ENCODE results near the gene TMEM185B. TPM values are rescaled to one million over a fixed set of nuclear protein-coding genes. Genes with fewer than 3 reads are reported as not detected.

TMEM185B gene
- total and polyA plus RNA-seq, 4 experiments from 2014 or later = 17.5 to 24.9 (median 20.6) TPM

DNA sequence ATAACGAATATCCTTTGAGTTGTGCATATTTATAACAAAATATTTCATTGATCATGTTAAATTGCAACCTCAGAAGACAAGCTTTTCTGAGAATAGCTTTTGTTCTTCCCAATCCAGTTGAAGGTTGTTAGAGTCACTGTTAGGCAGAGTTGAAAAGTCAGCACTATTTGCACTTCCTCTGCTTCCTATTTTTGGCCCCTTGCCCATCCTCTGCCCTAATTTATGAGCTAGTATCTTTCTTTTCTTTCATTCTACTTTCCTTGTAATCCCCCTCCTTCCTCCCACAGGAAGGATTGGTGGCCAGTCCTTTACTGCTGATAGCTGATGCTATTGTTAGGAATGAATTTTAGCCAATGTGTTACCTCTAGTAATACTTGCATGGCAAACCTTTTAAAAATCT is 34.3 kb upstream of the TMEM185B start:
- ChIA-PET CTCF (ENCODE audit: partially characterized antibody) (interaction anchor here (0.8 to 1.4 kb wide), 6 partner anchors 8 to 83 kb away, joined by 3 to 5 read pairs (median 4); no protein-coding TSS in a partner anchor), POLR2A (ENCODE audit: partially characterized antibody) (interaction anchor here (1.0 kb wide), 1 partner anchor 81 kb away, joined by 3 read pairs; no protein-coding TSS in a partner anchor)
- Mint-ChIP-seq H3K4me1 (peaks cover 38 to 53% (median 50%) of the 10 kb centered on the region in 4 donors), H3K27me3 (no peaks in the 10 kb centered on the region), H3K27ac (peak overlapping the region in 3 of 7 donors; percentile 25 to 92 (median 32)), H3K36me3 (peaks cover 13 to 20% of the 10 kb centered on the region in 2 donors), H3K4me3 (peak overlapping the region in 3 of 8 donors; percentile 17 to 57 (median 22)), H3K9me3 (peaks cover 0 to 12% (median 5%) of the 10 kb centered on the region in 8 donors)
- Histone ChIP-seq H3K27ac (ENCODE audit: low read depth, low read length) (no peak overlapping the region), H3K9me3 (ENCODE audit: control insufficient read depth in 1 of 2, low read length in 2 of 2) (no peaks in the 10 kb centered on the region), H3K36me3 (ENCODE audit: insufficient read depth, low read length) (no peaks in the 10 kb centered on the region), H3K4me1 (ENCODE audit: insufficient read depth, low read length) (peaks cover 65% of the 10 kb centered on the region), H3K4me3 (ENCODE audit: low read length in 2 of 2) (no peak overlapping the region), H3K27me3 (ENCODE audit: insufficient read depth, low read length) (no peaks in the 10 kb centered on the region)
- intact Hi-C loops (cut with micrococcal nuclease) = loop anchor here (10.0 kb wide), 1 partner anchor 243 kb away; the partner anchor contains the start of gene EPB41L5
- peak in 1 of 5 donors; percentile 5 for DNase-seq

DNA sequence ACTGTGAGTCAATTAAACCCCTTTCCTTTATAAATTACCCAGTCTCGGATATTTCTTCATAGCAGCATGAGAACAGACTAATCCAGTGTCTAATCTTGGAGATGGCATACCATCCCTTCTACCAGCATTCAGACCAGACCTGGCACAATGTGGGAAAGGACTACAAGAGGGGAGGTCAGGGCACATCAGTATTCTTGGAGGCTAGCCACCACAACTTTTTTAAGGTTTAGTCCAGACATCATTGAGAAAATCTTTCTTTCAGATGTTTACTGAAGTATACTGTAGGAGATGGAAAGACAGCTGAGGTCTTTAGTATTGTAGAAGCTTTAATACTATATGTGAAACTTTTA is 33.4 kb upstream of the TMEM185B start:
- H3K4me1 Mint-ChIP-seq = peaks cover 44 to 62% (median 56%) of the 10 kb centered on the region in 4 donors
- Histone ChIP-seq H3K27me3 (ENCODE audit: insufficient read depth, low read length) (no peaks in the 10 kb centered on the region), H3K4me1 (ENCODE audit: insufficient read depth, low read length) (peaks cover 62% of the 10 kb centered on the region), H3K27ac (ENCODE audit: low read depth, low read length) (no peak overlapping the region), H3K4me3 (ENCODE audit: low read length in 2 of 2) (no peak overlapping the region), H3K9me3 (ENCODE audit: control insufficient read depth in 1 of 2, low read length in 2 of 2) (no peaks in the 10 kb centered on the region), H3K36me3 (ENCODE audit: insufficient read depth, low read length) (no peaks in the 10 kb centered on the region)
- DNase-seq = no peak
- peaks cover 0 to 12% (median 5%) of the 10 kb centered on the region in 8 donors for H3K9me3 Mint-ChIP-seq
- peaks cover 0 to 1% of the 10 kb centered on the region in 2 donors for H3K27me3 Mint-ChIP-seq
- intact Hi-C loops (cut with micrococcal nuclease) = loop anchor here (10.0 kb wide), 1 partner anchor 242 kb away; the partner anchor contains the start of gene EPB41L5
- peak overlapping the region in 1 of 8 donors; percentile 11 for H3K4me3 Mint-ChIP-seq
- ChIA-PET POLR2A (ENCODE audit: partially characterized antibody) (interaction anchor here (1.0 kb wide), 1 partner anchor 80 kb away, joined by 3 read pairs; no protein-coding TSS in a partner anchor), CTCF (ENCODE audit: partially characterized antibody) (interaction anchor here (0.9 to 1.4 kb wide), 4 partner anchors 7 to 57 kb away, joined by 3 to 5 read pairs (median 4); no protein-coding TSS in a partner anchor)
- H3K36me3 Mint-ChIP-seq = peaks cover 20% of the 10 kb centered on the region in 2 donors
- H3K27ac Mint-ChIP-seq = no peak overlapping the region

GRCh38 chr2:120255986-120256650 is 32.9 kb upstream of the TMEM185B start:
- Histone ChIP-seq H3K4me1 (ENCODE audit: insufficient read depth, low read length) (peaks cover 57% of the 10 kb centered on the region), H3K9me3 (ENCODE audit: control insufficient read depth in 1 of 2, low read length in 2 of 2) (no peaks in the 10 kb centered on the region), H3K27ac (ENCODE audit: low read depth, low read length) (no peak overlapping the region), H3K36me3 (ENCODE audit: insufficient read depth, low read length) (no peaks in the 10 kb centered on the region), H3K27me3 (ENCODE audit: insufficient read depth, low read length) (no peaks in the 10 kb centered on the region), H3K4me3 (ENCODE audit: low read length in 2 of 2) (no peak overlapping the region)
- intact Hi-C loops (cut with micrococcal nuclease) = loop anchor here (10.0 kb wide), 1 partner anchor 241 kb away; the partner anchor contains the start of gene EPB41L5
- Mint-ChIP-seq H3K4me1 (peaks cover 45 to 63% (median 57%) of the 10 kb centered on the region in 4 donors), H3K27me3 (peaks cover 0 to 1% of the 10 kb centered on the region in 2 donors), H3K4me3 (peak overlapping the region in 2 of 8 donors; percentile 12 to 22), H3K36me3 (peaks cover 20% of the 10 kb centered on the region in 2 donors), H3K27ac (peak overlapping the region in 2 of 7 donors; percentile 13 to 17), H3K9me3 (peaks cover 0 to 12% (median 5%) of the 10 kb centered on the region in 8 donors)
- POLR2A ChIA-PET (ENCODE audit: partially characterized antibody) = interaction anchor here (1.4 kb wide), 1 partner anchor 23 kb away, joined by 5 read pairs; no protein-coding TSS in a partner anchor
- CTCF ChIA-PET (ENCODE audit: partially characterized antibody) = interaction anchor here (0.9 to 1.3 kb wide), 4 partner anchors 7 to 79 kb away, joined by 3 to 4 read pairs (median 3); partner anchors contain the start of gene TMEM185B
- no peak for DNase-seq

DNA sequence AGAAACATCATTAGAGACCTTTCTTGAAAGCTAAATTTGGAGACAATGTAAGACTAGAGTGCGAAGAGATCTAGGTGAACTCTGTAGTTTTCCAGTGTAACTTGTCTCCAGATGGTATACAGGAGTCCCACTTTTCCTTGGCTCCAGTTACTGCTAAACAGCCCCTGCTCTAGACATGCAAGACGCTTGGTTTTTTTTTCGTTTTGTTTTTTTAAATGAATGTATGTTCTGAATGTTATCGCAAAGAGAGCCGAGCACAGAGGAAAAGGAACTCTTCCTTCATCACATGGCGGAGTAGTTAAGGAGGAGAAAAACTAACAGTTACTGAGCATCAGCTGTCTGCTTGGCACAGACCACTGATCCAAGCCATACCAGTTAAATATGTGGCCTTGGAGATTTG is 31.9 kb upstream of the TMEM185B start:
- Histone ChIP-seq H3K27me3 (ENCODE audit: insufficient read depth, low read length) (no peaks in the 10 kb centered on the region), H3K4me3 (ENCODE audit: low read length in 2 of 2) (no peak overlapping the region), H3K9me3 (ENCODE audit: control insufficient read depth in 1 of 2, low read length in 2 of 2) (no peaks in the 10 kb centered on the region), H3K27ac (ENCODE audit: low read depth, low read length) (no peak overlapping the region), H3K36me3 (ENCODE audit: insufficient read depth, low read length) (no peaks in the 10 kb centered on the region), H3K4me1 (ENCODE audit: insufficient read depth, low read length) (peaks cover 51% of the 10 kb centered on the region)
- ChIA-PET CTCF (ENCODE audit: partially characterized antibody) (interaction anchor here (0.9 to 1.3 kb wide), 4 partner anchors 9 to 32 kb away, joined by 3 read pairs; partner anchors contain the start of gene TMEM185B), POLR2A (ENCODE audit: partially characterized antibody) (interaction anchor here (1.4 kb wide), 1 partner anchor 22 kb away, joined by 5 read pairs; no protein-coding TSS in a partner anchor)
- Mint-ChIP-seq H3K4me1 (peaks cover 45 to 63% (median 56%) of the 10 kb centered on the region in 4 donors), H3K4me3 (peak overlapping the region; percentile 6 to 95 (median 45)), H3K36me3 (peaks cover 12 to 20% of the 10 kb centered on the region in 2 donors), H3K27me3 (peaks cover 0 to 1% of the 10 kb centered on the region in 2 donors), H3K27ac (peak overlapping the region in 4 of 7 donors; percentile 5 to 48 (median 30)), H3K9me3 (peaks cover 0 to 8% (median under 1%) of the 10 kb centered on the region in 8 donors)
- intact Hi-C loops (cut with micrococcal nuclease) = loop anchor here (10.0 kb wide), 1 partner anchor 240 kb away; the partner anchor contains the start of gene EPB41L5
- no peak for DNase-seq

GRCh38 chr2:120254178-120254577 is 31.0 kb upstream of the TMEM185B start:
- peak overlapping the region in 4 of 7 donors; percentile 18 to 94 (median 88) for H3K27ac Mint-ChIP-seq
- peak overlapping the region in 1 of 2 donors; percentile 74 for H3K4me3 ChIP-seq (ENCODE audit: low read length in 2 of 2)
- peaks cover 0 to 1% of the 10 kb centered on the region in 2 donors for H3K27me3 Mint-ChIP-seq
- intact Hi-C loops (cut with micrococcal nuclease) = loop anchor here (10.0 kb wide), 1 partner anchor 239 kb away; the partner anchor contains the start of gene EPB41L5
- no peaks in the 10 kb centered on the region for H3K27me3 ChIP-seq (ENCODE audit: insufficient read depth, low read length)
- no peaks in the 10 kb centered on the region for H3K36me3 ChIP-seq (ENCODE audit: insufficient read depth, low read length)
- H3K4me3 Mint-ChIP-seq = peak overlapping the region; percentile 89 to 100 (median 94)
- H3K4me1 Mint-ChIP-seq = peaks cover 45 to 63% (median 55%) of the 10 kb centered on the region in 4 donors
- no peak overlapping the region for H3K27ac ChIP-seq (ENCODE audit: low read depth, low read length)
- POLR2A ChIA-PET (ENCODE audit: partially characterized antibody) = interaction anchor here (1.1 to 4.0 kb wide), 3 partner anchors 22 to 59 kb away, joined by 3 to 73 read pairs (median 3); no protein-coding TSS in a partner anchor
- peaks cover 0 to 6% (median 0%) of the 10 kb centered on the region in 8 donors for H3K9me3 Mint-ChIP-seq
- H3K9me3 ChIP-seq (ENCODE audit: control insufficient read depth in 1 of 2, low read length in 2 of 2) = no peaks in the 10 kb centered on the region
- CTCF ChIA-PET (ENCODE audit: partially characterized antibody) = interaction anchor here (1.0 kb wide), 2 partner anchors 60 to 79 kb away, joined by 3 to 4 read pairs; no protein-coding TSS in a partner anchor
- H3K36me3 Mint-ChIP-seq = peaks cover 9 to 20% of the 10 kb centered on the region in 2 donors
- DNase-seq = no peak
- peaks cover 51% of the 10 kb centered on the region for H3K4me1 ChIP-seq (ENCODE audit: insufficient read depth, low read length)

DNA sequence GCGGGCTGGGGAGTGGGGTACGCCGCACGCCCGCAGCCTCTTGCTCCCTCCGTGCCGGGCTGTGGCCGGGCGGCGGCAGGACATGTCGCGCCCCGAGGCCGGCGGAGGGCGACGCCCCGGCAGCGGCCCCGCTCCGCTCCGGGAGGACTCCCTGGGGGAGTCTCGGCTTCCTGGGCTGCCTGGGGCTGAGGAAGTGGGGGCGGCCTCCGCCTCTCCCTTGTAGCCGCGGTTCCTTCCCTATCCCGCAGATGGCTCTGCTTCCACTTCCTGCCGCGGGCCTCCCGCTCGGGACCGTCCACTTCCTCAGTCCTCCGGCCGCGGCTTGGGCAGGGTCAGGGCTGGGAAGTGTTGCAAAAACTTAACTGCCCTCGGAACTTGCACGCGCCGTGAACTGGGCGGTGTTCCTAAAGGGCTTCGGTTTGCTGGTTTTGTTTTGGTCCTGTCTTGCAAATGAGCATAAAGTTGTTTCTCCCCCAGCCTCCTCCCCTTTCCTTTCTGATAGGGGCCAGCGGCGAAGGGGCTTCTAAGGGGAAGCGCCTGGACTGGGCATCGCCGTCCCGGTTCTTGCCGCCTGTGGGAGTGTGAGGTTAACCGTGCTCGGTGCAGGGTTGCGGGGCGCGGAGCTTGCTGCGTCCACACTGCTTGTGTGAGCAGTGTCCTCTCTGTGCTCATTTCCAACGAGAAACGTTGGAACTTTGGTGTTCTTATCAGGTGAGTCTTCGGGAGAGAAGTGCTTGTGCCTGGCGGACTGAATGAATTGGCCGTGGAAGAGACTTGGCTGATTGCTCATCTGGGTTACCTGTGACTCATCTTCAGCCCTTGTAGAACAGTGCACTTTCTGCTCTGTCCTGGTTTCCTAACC is 30.1 kb upstream of the TMEM185B start:
- intact Hi-C loops (cut with micrococcal nuclease) = loop anchor here (1.0 to 10.0 kb wide), 2 partner anchors 60 to 238 kb away; partner anchors contain the start of gene EPB41L5
- peak overlapping the region; percentile 89 to 100 (median 95) for H3K4me3 Mint-ChIP-seq
- peak overlapping the region; percentile 67 to 94 (median 87) for H3K27ac Mint-ChIP-seq
- Histone ChIP-seq H3K4me3 (ENCODE audit: low read length in 2 of 2) (peak overlapping the region; percentile 74 to 78), H3K27ac (ENCODE audit: low read depth, low read length) (peak overlapping the region; percentile 61), H3K4me1 (ENCODE audit: insufficient read depth, low read length) (peaks cover 51% of the 10 kb centered on the region), H3K36me3 (ENCODE audit: insufficient read depth, low read length) (no peaks in the 10 kb centered on the region), H3K27me3 (ENCODE audit: insufficient read depth, low read length) (no peaks in the 10 kb centered on the region), H3K9me3 (ENCODE audit: control insufficient read depth in 1 of 2, low read length in 2 of 2) (no peaks in the 10 kb centered on the region)
- H3K27me3 Mint-ChIP-seq = peaks cover 1 to 3% of the 10 kb centered on the region in 2 donors
- ChIA-PET POLR2A (ENCODE audit: partially characterized antibody) (interaction anchor here (1.0 to 4.0 kb wide), 13 partner anchors 8 to 1277 kb away, joined by 3 to 73 read pairs (median 7); partner anchors contain the start of genes RNU4ATAC, TMEM177 and TMEM185B), CTCF (ENCODE audit: partially characterized antibody) (interaction anchor here (0.7 to 3.2 kb wide), 12 partner anchors 8 to 144 kb away, joined by 3 to 18 read pairs (median 4); no protein-coding TSS in a partner anchor)
- peak in 1 of 5 donors; percentile 62 for DNase-seq
- peaks cover 0 to 2% (median 0%) of the 10 kb centered on the region in 8 donors for H3K9me3 Mint-ChIP-seq
- H3K4me1 Mint-ChIP-seq = peaks cover 43 to 59% (median 51%) of the 10 kb centered on the region in 4 donors
- H3K36me3 Mint-ChIP-seq = peaks cover 2 to 17% of the 10 kb centered on the region in 2 donors
